ENCODE measurements around the gene FAR2. TPM values are rescaled to one million over a fixed set of nuclear protein-coding genes. Genes with fewer than 3 reads are reported as not detected.
A peak's percentile ranks its signal among the peaks of the same experiment; 100 is the strongest.

The FAR2 gene
- total RNA-seq, 2 donors from 2014 or later: 3.0 to 10.0 TPM

DNA sequence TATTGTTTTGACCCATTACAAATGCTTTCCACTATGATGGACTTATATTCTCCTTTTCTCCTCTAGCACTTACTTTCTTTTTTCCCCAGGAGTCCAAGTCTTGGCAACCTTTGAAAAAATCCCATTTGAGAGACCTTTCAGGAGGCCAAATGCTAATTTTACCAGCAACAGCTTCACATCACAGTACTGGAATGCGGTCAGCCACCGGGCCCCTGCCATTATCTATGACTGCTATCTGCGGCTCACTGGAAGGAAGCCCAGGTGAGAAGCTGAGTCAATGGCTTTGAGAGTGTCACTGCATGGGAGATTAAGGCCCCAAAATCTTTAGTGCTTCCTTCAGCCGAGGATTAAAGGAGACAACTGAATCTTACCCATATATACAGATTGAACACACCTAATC is 167.7 kb downstream of the FAR2 start:
- TF ChIP-seq, protein P1, sequence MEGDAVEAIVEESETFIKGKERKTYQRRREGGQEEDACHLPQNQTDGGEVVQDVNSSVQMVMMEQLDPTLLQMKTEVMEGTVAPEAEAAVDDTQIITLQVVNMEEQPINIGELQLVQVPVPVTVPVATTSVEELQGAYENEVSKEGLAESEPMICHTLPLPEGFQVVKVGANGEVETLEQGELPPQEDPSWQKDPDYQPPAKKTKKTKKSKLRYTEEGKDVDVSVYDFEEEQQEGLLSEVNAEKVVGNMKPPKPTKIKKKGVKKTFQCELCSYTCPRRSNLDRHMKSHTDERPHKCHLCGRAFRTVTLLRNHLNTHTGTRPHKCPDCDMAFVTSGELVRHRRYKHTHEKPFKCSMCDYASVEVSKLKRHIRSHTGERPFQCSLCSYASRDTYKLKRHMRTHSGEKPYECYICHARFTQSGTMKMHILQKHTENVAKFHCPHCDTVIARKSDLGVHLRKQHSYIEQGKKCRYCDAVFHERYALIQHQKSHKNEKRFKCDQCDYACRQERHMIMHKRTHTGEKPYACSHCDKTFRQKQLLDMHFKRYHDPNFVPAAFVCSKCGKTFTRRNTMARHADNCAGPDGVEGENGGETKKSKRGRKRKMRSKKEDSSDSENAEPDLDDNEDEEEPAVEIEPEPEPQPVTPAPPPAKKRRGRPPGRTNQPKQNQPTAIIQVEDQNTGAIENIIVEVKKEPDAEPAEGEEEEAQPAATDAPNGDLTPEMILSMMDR (IDR thresholded peaks at IDR 0.05): no peak
- H3K4me3 ChIP-seq: peak overlapping the region; percentile 8 to 13
- H3K27me3 ChIP-seq: no peaks in the 10 kb centered on the region
- no peaks in the 10 kb centered on the region for H3K36me3 ChIP-seq
- H3K4me1 ChIP-seq: peaks cover 0 to 25% of the 10 kb centered on the region in 2 donors
- no peaks in the 10 kb centered on the region for H3K9me3 ChIP-seq
- peak overlapping the region; percentile 50 to 79 for H3K27ac ChIP-seq
- no peak for DNase-seq (ENCODE audit: low spot score)

DNA sequence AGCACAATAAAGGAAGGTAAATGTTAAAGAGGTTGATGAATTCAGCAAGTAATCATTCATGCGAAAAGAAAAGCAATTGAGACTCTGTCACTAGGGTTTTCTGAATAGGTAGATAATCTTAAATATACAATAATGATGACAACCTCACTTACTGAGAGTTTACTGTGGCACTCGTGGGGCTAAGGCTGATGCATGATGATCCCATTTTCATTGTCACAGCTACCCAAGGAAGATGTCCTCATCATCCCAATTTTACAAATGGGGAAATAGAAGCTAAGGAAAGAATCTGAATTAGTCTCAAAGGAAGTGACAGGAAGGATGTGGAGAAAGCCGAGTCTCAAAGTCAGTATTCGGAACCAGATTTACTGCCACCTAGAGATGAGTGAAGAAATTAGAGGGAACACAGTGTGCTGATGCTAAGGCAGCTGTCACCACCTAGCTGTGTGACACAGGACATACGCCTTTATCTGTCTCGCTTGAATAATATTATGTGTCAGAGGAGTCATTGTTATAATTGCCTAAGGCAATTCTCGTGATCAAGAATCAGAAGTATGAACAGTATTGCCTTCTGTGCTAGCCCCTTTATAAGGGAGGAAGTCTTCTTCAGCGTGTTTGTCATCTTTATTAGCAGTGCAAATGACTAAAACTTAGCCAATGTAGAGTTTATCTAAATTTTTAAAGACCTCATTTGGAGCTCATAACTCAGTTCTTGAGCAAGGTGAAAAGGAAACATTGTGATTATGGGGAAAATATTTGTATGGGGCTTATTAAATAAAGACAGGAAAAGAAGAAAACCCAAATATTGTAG is 168.7 kb downstream of the FAR2 start:
- H3K36me3 ChIP-seq: no peaks in the 10 kb centered on the region
- no peaks in the 10 kb centered on the region for H3K27me3 ChIP-seq
- no peaks in the 10 kb centered on the region for H3K9me3 ChIP-seq
- DNase-seq (ENCODE audit: low spot score): peak; percentile 66
- peak overlapping the region; percentile 8 to 13 for H3K4me3 ChIP-seq
- peak overlapping the region; percentile 50 to 79 for H3K27ac ChIP-seq
- TF ChIP-seq, protein P1 (IDR thresholded peaks at IDR 0.05): peak; percentile 55 to 83
- H3K4me1 ChIP-seq: peaks cover 0 to 25% of the 10 kb centered on the region in 2 donors

DNA sequence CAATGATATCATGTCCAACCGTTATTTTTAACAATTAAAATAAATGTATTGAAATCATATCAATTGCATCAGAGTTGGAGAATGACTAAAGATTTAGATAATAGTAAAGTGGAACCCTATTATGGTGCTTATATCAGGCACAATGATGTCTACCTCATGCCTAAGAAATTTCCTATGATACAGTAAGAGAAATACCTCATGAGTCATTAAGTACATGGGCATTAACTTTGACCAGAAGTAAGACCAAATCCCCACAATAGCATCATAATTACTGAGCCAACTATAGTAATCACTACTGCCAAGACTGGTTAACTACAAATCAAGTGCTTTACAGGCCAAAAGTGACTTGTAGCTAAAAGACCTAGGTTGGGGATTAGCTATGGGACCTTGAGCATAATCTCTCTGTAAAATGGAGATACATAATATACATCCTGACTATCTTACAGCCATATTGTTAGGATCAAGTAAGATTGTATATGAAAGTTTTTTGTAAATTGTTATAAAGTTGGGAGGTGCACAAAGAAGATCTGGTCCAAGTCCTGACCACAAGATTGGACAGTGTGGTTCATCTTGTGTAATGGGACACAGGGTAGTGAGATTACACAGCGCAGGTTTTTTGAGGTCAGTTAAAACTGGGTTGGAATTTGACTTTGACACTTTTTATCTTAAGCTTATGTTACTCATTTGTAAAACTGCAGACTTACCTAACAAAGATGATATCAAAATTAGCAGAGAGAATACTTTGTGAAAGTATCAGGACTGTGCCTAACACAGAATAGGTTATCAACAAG is 171.4 kb downstream of the FAR2 start:
- peaks cover 0 to 13% of the 10 kb centered on the region in 2 donors for H3K4me1 ChIP-seq
- no peak overlapping the region for H3K4me3 ChIP-seq
- H3K27ac ChIP-seq: peak overlapping the region in 1 of 2 donors; percentile 79
- DNase-seq (ENCODE audit: low spot score): no peak
- no peaks in the 10 kb centered on the region for H3K9me3 ChIP-seq
- TF ChIP-seq, protein P1 (IDR thresholded peaks at IDR 0.05): no peak
- H3K36me3 ChIP-seq: no peaks in the 10 kb centered on the region
- H3K27me3 ChIP-seq: no peaks in the 10 kb centered on the region

DNA sequence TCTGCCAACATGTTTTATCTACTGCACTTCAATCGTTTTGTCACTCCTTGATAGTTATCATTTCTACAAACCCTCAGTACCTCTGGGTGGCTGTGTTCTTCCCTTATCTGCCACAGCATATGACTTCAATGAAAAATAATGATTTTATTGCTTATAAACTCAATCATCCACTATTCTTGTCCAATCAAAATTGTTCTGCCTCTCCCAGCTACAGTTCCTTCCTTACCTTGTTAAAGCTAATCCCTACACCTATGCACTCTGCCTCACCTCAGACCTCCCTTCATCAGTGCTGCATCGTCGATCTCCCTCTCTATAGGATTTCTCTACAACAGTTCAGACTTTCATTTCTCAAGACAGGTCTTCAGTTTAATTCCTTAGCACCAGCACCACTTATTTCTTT is 173.1 kb downstream of the FAR2 start:
- DNase-seq (ENCODE audit: low spot score): no peak
- H3K27me3 ChIP-seq: no peaks in the 10 kb centered on the region

DNA sequence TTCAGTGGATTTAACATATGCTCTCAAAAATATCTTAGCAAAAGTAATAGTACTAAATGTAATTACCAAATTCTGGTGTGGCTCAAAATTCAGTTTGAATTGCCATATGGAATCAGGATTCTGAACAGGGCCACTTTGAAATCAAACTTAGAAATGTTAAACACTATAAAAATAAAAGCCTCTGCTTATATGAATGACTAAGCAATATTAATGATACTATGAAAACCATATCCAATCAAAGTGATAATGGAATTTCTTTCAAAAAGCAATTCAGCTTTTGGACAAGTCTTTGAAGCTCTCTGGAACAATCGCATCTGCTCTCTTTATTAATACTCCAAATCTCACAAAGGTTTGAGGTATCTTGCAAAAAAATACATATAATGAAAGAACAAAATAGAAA is 180.3 kb downstream of the FAR2 start:
- Histone ChIP-seq H3K4me1 (peaks cover 0 to 3% of the 10 kb centered on the region in 2 donors), H3K27ac (no peak overlapping the region), H3K9me3 (no peaks in the 10 kb centered on the region), H3K36me3 (no peaks in the 10 kb centered on the region), H3K27me3 (no peaks in the 10 kb centered on the region), H3K4me3 (no peak overlapping the region)
- no peak for DNase-seq (ENCODE audit: low spot score)
- TF ChIP-seq, protein P1 (IDR thresholded peaks at IDR 0.05): no peak

More for the DNA sequence above, 173.1 kb downstream of the FAR2 start:
- H3K4me3 ChIP-seq: no peak overlapping the region
- TF ChIP-seq, protein P1 (IDR thresholded peaks at IDR 0.05): no peak
- no peak overlapping the region for H3K27ac ChIP-seq
- H3K9me3 ChIP-seq: no peaks in the 10 kb centered on the region
- peaks cover 0 to 12% of the 10 kb centered on the region in 2 donors for H3K4me1 ChIP-seq
- no peaks in the 10 kb centered on the region for H3K36me3 ChIP-seq

Measured in right atrium auricular region (tissue), 2 donors.